WI38 (cell line): Measurements from ENCODE around the gene TUBB6.

Source experiments
- H3K4me3 ChIP-seq: 2 replicates; pipeline ENCODE4 v1.5.1; 2011; ENCODE audit warnings: low read depth, mild to moderate bottlenecking, control low read depth, low read length
- CTCF ChIP-seq: IDR thresholded peaks from 2 replicates; pipeline ENCODE4 v1.5.1; 2012; ENCODE audit warnings: low read depth, mild to moderate bottlenecking, control low read depth, low read length

TUBB6 gene

DNA sequence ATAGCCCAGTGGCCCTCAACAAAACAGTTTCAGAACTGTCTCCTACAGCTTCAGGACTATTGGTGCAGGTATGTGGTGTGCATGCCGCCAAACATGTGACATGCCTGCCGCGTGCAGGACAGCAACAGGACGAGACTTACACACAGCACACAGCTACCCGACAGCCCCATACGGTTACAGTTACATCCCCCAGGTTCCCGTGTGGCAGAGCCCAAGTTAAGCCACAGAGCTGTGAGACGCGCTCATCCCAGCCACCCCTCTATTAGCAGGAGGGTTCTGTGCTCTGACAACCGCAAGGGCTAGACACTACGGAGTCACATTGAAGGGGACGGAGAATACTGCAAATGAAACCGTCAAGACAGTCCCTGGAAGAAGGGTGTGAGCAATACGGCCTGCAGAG is 16.4 kb upstream of the TUBB6 start:
- H3K4me3 ChIP-seq = no peak overlapping the region
- no peak for TF ChIP-seq CTCF

- H3K4me3 ChIP-seq = no peak overlapping the region
- no peak for TF ChIP-seq CTCF
Measured at GRCh38 chr18:12293831-12294230, 14.2 kb upstream of the TUBB6 start.

DNA sequence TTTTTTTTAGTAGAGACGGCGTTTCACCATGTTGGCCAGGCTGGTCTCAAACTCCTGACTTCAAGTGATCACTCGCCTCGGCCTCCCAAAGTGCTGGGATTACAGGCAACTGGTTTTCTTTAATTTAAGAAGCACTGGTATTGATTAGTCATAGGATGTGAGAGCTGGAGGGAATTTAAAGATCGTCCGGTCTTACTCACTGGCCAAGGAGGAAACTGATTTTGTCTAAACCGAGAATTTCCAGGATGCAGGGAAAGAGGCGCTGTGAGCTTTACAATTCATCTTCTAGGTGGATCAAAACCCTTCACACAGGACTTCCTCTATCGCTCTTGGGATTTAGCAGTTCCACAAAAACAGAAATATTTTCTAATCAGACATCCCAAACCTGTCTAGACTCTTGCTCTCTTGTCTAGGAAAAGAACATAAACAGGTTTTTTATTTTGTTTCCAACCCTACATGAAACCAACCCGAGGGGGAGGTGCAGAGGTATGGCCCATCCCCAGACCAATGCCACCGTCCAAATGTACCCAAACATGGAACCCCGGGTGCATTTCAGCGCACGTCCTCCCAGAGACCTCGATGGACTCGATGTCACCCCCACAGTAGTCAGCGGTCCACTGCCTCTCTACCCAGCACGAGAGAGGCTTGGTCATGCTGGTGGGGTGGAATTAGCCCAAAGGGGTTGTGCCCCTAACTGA is 12.5 kb upstream of the TUBB6 start:
- H3K4me3 ChIP-seq = no peak overlapping the region
- TF ChIP-seq CTCF = no peak

DNA sequence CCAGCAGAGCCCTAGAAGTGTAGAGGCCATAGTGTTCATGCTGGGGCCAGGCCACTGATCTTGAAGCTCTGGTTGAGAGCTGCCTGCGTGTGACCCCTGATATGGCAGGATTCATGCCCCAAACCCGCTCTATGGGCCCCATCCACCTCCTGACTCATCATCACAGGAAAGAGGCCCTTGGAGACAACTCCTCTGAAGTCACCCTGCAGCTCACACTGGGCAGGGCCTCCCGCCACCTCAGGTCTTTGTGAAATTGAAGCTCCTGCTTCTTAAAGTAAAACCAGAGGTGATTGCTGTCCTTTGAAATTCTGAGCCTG is 12.0 kb upstream of the TUBB6 start:
- TF ChIP-seq CTCF = no peak

DNA sequence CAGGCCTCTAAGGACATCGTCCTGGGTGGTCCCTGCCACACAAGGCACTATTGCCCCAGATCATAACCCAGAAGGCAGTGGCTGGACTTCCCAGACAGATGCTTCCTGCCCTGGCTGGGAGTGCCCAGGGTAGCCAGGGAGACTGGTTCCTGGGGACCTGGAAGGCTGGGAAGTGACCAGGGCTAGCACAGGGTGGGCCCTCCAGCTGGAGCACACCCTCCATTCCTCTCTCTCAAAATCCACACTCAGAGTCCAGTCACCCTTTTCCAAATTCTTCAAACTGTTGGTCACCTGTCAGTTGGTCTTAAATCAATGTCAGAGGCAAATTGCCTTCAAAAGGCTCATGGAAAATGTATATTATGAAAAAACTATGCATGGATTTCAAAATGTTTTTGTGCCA is 11.6 kb upstream of the TUBB6 start:
- H3K4me3 ChIP-seq = no peak overlapping the region
- no peak for TF ChIP-seq CTCF

More for the DNA sequence above, 12.0 kb upstream of the TUBB6 start:
- H3K4me3 ChIP-seq = no peak overlapping the region

- no peak overlapping the region for H3K4me3 ChIP-seq
- no peak for TF ChIP-seq CTCF
Measured at GRCh38 chr18:12299862-12300261, 8.2 kb upstream of the TUBB6 start.

DNA sequence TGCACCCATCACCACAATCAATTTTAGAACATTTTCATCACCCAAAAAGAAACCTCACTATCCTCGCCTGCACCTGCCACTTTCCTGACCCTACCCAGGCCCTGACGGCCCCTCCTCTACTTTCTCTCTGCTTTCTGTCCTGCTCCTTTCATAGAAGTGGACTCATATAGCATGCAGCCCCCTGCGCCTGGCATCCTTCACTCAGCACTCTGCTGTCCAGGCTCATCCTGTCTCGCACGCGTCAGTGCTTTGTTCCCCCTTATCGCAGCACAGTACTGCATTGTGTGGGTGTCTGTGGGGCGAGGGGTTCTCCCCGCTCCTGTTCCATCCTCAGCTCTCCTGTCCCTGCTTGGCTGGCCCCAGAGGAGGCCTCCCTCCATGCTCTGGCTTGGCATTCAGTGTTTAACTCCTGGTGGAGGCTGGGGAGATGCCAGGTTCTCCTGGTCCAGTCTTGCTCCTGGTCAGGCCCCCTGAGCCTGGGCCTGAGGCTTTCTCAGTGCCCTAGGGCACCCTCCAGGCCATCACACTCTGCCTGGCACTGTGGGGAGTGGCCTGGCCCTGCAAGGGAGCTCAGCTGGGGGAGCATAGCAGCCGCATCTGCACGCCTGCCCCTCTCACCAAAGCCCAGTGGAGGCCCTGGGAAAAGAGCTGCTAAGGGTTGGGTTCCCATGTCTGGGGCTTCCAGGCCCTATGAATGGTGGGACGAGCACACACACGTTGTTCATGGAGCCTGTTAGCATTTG is 6.6 kb upstream of the TUBB6 start:
- H3K4me3 ChIP-seq = no peak overlapping the region
- no peak for TF ChIP-seq CTCF
